ENCODE measurements around the gene UBE2N.

GRCh38 chr12:93358058-93358457 is 83.7 kb downstream of the UBE2N start:
- TF ChIP-seq CTCF (IDR thresholded peaks at IDR 0.05; ENCODE audit: insufficient read depth, low read length) = no peak
- TF ChIP-seq REST (IDR thresholded peaks at IDR 0.05; ENCODE audit: insufficient replicate concordance, low read depth) = no peak
- TF ChIP-seq POLR2AphosphoS5 (IDR thresholded peaks at IDR 0.05; ENCODE audit: low read depth) = no peak
